Measurements from ENCODE around the gene BAX.
A peak's percentile ranks its signal among the peaks of the same experiment; 100 is the strongest.

The BAX gene

GRCh38 chr19:48967346-48968178 is 12.9 kb downstream of the BAX start:
- no peak for DNase-seq (ENCODE audit: low spot score)
- POLR2A ChIA-PET (ENCODE audit: low non-redundant PET), result interaction anchor here (0.5 to 1.7 kb wide), 5 partner anchors 9 to 100 kb away, joined by 3 to 6 read pairs (median 3); partner anchors contain the start of gene PPP1R15A
- H3K27ac ChIP-seq, result peak overlapping the region; percentile 95
- CTCF ChIA-PET, result no interaction called here
- no peak for TF ChIP-seq CTCF (conservative IDR thresholded peaks at IDR 0.05; ENCODE audit: low read depth)

- POLR2A ChIA-PET (ENCODE audit: low non-redundant PET), result interaction anchor here (0.6 to 1.7 kb wide), 3 partner anchors 8 to 99 kb away, joined by 3 to 6 read pairs (median 3); partner anchors contain the start of gene PPP1R15A
- peak overlapping the region; percentile 95 for H3K27ac ChIP-seq
- no peak for DNase-seq (ENCODE audit: low spot score)
- no peak for TF ChIP-seq CTCF (conservative IDR thresholded peaks at IDR 0.05; ENCODE audit: low read depth)
- CTCF ChIA-PET, result no interaction called here
Measured at GRCh38 chr19:48968179-48968661, 13.5 kb downstream of the BAX start.

- H3K27ac ChIP-seq, result peak overlapping the region; percentile 95
- no peak for TF ChIP-seq CTCF (conservative IDR thresholded peaks at IDR 0.05; ENCODE audit: low read depth)
Measured at GRCh38 chr19:48968813-48969218, 14.1 kb downstream of the BAX start.

GRCh38 chr19:48969276-48970138 is 14.8 kb downstream of the BAX start:
- H3K27ac ChIP-seq, result peak overlapping the region; percentile 95
- DNase-seq (ENCODE audit: low spot score), result no peak
- ChIA-PET POLR2A (ENCODE audit: low non-redundant PET) (no interaction called here), CTCF (no interaction called here)
- TF ChIP-seq CTCF (conservative IDR thresholded peaks at IDR 0.05; ENCODE audit: low read depth), result no peak

More at GRCh38 chr19:48968813-48969218, 14.1 kb downstream of the BAX start:
- CTCF ChIA-PET, result no interaction called here
- POLR2A ChIA-PET (ENCODE audit: low non-redundant PET), result no interaction called here
- no peak for DNase-seq (ENCODE audit: low spot score)

- DNase-seq (ENCODE audit: low spot score), result no peak
- ChIA-PET POLR2A (ENCODE audit: low non-redundant PET) (interaction anchor here (0.6 kb wide), 1 partner anchor 45 kb away, joined by 4 read pairs; no protein-coding TSS in a partner anchor), CTCF (interaction anchor here (0.6 to 1.1 kb wide), 10 partner anchors 8 to 932 kb away, joined by 3 to 6 read pairs (median 4); no protein-coding TSS in a partner anchor)
- no peak for TF ChIP-seq CTCF (conservative IDR thresholded peaks at IDR 0.05; ENCODE audit: low read depth)
- H3K27ac ChIP-seq, result peak overlapping the region; percentile 95
Measured at GRCh38 chr19:48970139-48970766, 15.6 kb downstream of the BAX start.

All from RWPE1 (cell line).